ENCODE results near the gene CALM3. TPM values are rescaled to one million over a fixed set of nuclear protein-coding genes. Genes with fewer than 3 reads are reported as not detected.

Gene CALM3
- total and polyA plus RNA-seq, 2 experiments from 2014 or later, result 148 to 215 TPM

DNA sequence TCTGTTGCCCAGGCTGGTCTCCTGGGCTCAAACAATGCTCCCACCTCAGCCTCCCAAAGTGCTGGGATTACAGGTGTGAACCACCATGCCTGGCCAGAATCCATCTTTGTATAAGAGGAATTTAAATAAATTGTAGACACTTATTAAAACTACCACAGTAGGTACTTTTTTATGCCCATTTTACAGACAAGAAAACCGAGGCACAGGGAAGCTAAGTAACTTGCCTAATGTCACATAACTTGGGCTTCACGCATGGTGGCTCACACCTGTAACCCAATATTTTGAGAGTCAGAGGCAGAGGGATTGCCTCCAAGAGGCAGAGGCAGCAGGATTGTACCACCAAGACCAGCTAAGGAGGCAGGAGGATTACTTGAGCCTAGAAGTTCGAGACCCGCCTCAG lies 22.7 kb upstream of the CALM3 start:
- Mint-ChIP-seq H3K27ac (no peak overlapping the region), H3K4me1 (peaks cover 5% of the 10 kb centered on the region), H3K4me3 (no peak overlapping the region), H3K36me3 (ENCODE audit: low read depth) (no peaks in the 10 kb centered on the region), H3K27me3 (ENCODE audit: insufficient read depth, low read depth, poor library complexity) (peaks cover 8% of the 10 kb centered on the region), H3K9me3 (no peaks in the 10 kb centered on the region)
- Histone ChIP-seq H2AFZ (no peak overlapping the region), H3K4me3 (no peak overlapping the region), H4K20me1 (replicated peaks; ENCODE audit: insufficient read depth) (no peaks in the 10 kb centered on the region), H3K9me2 (ENCODE audit: insufficient read depth) (no peaks in the 10 kb centered on the region), H3K4me1 (ENCODE audit: insufficient read depth) (no peaks in the 10 kb centered on the region; the same call in 1 of the 2 replicates), H3K27ac (ENCODE audit: low read depth) (no peak overlapping the region), H3K79me2 (replicated peaks; ENCODE audit: insufficient read depth) (no peaks in the 10 kb centered on the region), H3F3A (replicated peaks; ENCODE audit: low read depth) (no peaks in the 10 kb centered on the region), H3K27me3 (ENCODE audit: insufficient read depth) (no peaks in the 10 kb centered on the region), H3K4me2 (no peak overlapping the region), H3K36me3 (ENCODE audit: insufficient read depth) (no peaks in the 10 kb centered on the region)
- TF ChIP-seq REST (IDR thresholded peaks at IDR 0.05; ENCODE audit: unreplicated experiment) (no peak), ZNF114 (CRISPR knock-in tag; IDR thresholded peaks at IDR 0.05) (no peak), EZH2 (IDR thresholded peaks at IDR 0.05; ENCODE audit: low read depth, unreplicated experiment) (no peak), CTCF (conservative IDR thresholded peaks at IDR 0.05; ENCODE audit: low read depth in 2 of 2) (no peak), ETS1 (IDR thresholded peaks at IDR 0.05) (no peak), STAT1 (IDR thresholded peaks at IDR 0.05; ENCODE audit: unreplicated experiment) (no peak), CREB1 (CRISPR knock-in tag; IDR thresholded peaks at IDR 0.05; ENCODE audit: low read depth) (no peak), NANOG (IDR thresholded peaks at IDR 0.05; ENCODE audit: borderline replicate concordance) (no peak)
- DNase-seq (ENCODE audit: low spot score), result no peak
- no peak for ATAC-seq

DNA sequence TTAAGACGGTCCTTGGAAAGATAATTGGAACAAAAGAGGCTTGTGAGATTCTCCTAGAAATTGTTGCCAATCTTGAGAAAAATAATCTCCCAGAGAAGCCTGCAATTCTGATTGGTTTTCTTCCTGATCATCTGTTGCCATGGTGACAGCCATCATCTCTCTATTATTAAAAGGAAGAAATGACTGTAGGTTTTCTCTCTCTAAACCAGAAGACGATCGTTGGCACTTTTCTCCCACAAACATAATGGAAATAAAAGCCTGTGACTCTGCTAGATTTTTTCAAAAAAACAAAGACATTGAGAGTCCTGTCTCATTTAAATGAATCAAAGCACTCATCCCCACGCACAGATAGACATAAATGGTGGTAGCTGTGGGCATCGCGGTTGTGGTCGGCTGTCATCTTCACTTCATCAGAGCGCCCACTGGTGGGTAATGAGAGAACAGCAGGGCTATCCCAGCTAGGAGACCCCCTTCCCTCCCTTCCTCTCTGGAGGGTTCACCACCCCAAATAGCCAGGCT lies 21.7 kb upstream of the CALM3 start:
- Mint-ChIP-seq H3K27ac (no peak overlapping the region), H3K27me3 (ENCODE audit: insufficient read depth, low read depth, poor library complexity) (peaks cover 8% of the 10 kb centered on the region), H3K36me3 (ENCODE audit: low read depth) (no peaks in the 10 kb centered on the region), H3K9me3 (no peaks in the 10 kb centered on the region), H3K4me3 (no peak overlapping the region), H3K4me1 (peaks cover 2% of the 10 kb centered on the region)
- Histone ChIP-seq H3F3A (replicated peaks; ENCODE audit: low read depth) (no peaks in the 10 kb centered on the region), H3K79me2 (replicated peaks; ENCODE audit: insufficient read depth) (no peaks in the 10 kb centered on the region), H3K27ac (ENCODE audit: low read depth) (no peak overlapping the region), H3K4me3 (no peak overlapping the region), H3K4me2 (no peak overlapping the region), H3K9me2 (ENCODE audit: insufficient read depth) (no peaks in the 10 kb centered on the region), H2AFZ (no peak overlapping the region), H3K27me3 (ENCODE audit: insufficient read depth) (no peaks in the 10 kb centered on the region), H3K4me1 (ENCODE audit: insufficient read depth) (no peaks in the 10 kb centered on the region), H3K36me3 (ENCODE audit: insufficient read depth) (no peaks in the 10 kb centered on the region), H4K20me1 (replicated peaks; ENCODE audit: insufficient read depth) (no peaks in the 10 kb centered on the region)
- DNase-seq (ENCODE audit: low spot score) (peak; percentile 88), ATAC-seq (peak; percentile 94)
- TF ChIP-seq CTCF (conservative IDR thresholded peaks at IDR 0.05; ENCODE audit: low read depth in 2 of 2) (peak; percentile 88), POLR2AphosphoS5 (IDR thresholded peaks at IDR 0.05; ENCODE audit: low read depth) (no peak), CREB1 (CRISPR knock-in tag; IDR thresholded peaks at IDR 0.05; ENCODE audit: low read depth) (peak; percentile 4; the same call in 1 of the 2 replicates)

Data from GM23338 (cell line).